ENCODE results near the gene SPEF2. TPM values are rescaled to one million over a fixed set of nuclear protein-coding genes. Genes with fewer than 3 reads are reported as not detected.
A peak's percentile ranks its signal among the peaks of the same experiment; 100 is the strongest.

The SPEF2 gene
- polyA plus RNA-seq, 2 donors = 0.69 to 1.4 TPM

DNA sequence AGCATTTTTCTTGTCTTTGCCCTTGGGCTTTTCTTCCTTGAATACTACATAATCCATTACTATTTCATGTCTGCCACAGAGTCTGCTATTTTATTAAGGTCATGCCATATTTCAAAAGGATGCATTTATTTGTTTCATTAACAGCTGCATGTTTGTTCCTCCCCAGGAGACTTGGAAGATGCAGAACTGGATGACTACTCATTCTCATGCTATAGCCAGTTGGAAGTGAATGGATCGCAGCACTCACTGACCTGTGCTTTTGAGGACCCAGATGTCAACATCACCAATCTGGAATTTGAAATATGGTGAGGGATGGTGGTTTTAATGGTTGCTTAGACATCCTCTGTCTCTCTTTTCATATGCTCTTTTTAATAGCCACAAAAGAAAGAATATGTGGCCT lies 243.0 kb downstream of the SPEF2 start:
- H3K27me3 ChIP-seq (ENCODE audit: control insufficient read depth in 1 of 2, insufficient read depth in 2 of 2, low read length in 2 of 2) = no peaks in the 10 kb centered on the region
- H3K27ac ChIP-seq (ENCODE audit: low read depth in 2 of 2, low read length in 1 of 2) = no peak overlapping the region
- no peak overlapping the region for H3K4me3 ChIP-seq (ENCODE audit: low read depth in 1 of 2, low read length in 2 of 2)
- no peaks in the 10 kb centered on the region for H3K9me3 ChIP-seq (ENCODE audit: control insufficient read depth in 2 of 2, insufficient read depth in 1 of 2, low read depth in 1 of 2, low read length in 1 of 2)
- 90 to 92% methylated on average over 1 of the region's 1 CpG for WGBS, 2 donors
- H3K4me1 ChIP-seq (ENCODE audit: control insufficient read depth in 2 of 2, insufficient read depth in 2 of 2, low read length in 1 of 2) = no peaks in the 10 kb centered on the region
- no peaks in the 10 kb centered on the region for H3K36me3 ChIP-seq (ENCODE audit: control insufficient read depth in 2 of 2, insufficient read depth in 2 of 2, low read length in 1 of 2)

DNA sequence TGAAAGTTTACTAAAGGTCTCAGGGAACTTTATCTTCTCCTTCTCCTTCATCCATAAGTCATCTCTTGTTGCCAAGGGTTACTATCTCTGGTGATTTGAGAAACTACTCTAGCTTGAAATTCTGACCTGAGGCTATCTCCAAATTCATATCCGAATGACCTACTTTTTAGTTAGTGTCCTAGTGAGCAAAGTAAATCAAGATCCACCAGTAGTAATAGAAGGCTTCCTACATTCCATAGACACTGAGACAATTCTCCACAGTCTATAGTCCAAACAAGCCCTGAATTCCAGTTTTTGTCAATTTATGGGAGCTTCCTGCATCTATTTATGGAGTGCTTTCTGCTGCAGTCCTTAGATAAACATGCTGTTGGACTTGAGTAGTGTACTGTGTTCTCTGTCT lies 244.1 kb downstream of the SPEF2 start:
- no peaks in the 10 kb centered on the region for H3K27me3 ChIP-seq (ENCODE audit: control insufficient read depth in 1 of 2, insufficient read depth in 2 of 2, low read length in 2 of 2)
- H3K4me1 ChIP-seq (ENCODE audit: control insufficient read depth in 2 of 2, insufficient read depth in 2 of 2, low read length in 1 of 2) = no peaks in the 10 kb centered on the region
- WGBS, 2 donors = 76 to 94% methylated on average over 1 of the region's 1 CpG
- no peak overlapping the region for H3K4me3 ChIP-seq (ENCODE audit: low read depth in 1 of 2, low read length in 2 of 2)
- H3K9me3 ChIP-seq (ENCODE audit: control insufficient read depth in 2 of 2, insufficient read depth in 1 of 2, low read depth in 1 of 2, low read length in 1 of 2) = no peaks in the 10 kb centered on the region
- no peak overlapping the region for H3K27ac ChIP-seq (ENCODE audit: low read depth in 2 of 2, low read length in 1 of 2)
- H3K36me3 ChIP-seq (ENCODE audit: control insufficient read depth in 2 of 2, insufficient read depth in 2 of 2, low read length in 1 of 2) = no peaks in the 10 kb centered on the region

DNA sequence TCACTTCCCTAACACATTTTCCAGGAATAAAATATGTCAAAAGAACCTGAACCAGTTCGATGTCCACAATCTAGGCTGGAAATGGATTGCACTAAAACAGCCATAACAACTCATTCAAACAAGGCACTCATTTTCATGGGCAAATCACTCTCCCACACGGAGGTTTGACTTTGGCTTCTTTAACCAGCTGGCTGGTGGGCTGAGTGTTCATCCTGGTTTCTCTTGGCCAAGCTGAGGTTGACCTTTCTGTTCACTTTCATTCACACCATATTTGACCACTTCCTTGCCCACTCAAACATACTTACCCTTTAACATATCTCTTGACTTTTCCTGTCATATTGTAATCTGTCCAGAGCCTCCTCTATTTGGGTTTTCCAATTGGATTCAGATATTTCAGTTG lies 244.5 kb downstream of the SPEF2 start:
- H3K27me3 ChIP-seq (ENCODE audit: control insufficient read depth in 1 of 2, insufficient read depth in 2 of 2, low read length in 2 of 2) = no peaks in the 10 kb centered on the region
- no peaks in the 10 kb centered on the region for H3K9me3 ChIP-seq (ENCODE audit: control insufficient read depth in 2 of 2, insufficient read depth in 1 of 2, low read depth in 1 of 2, low read length in 1 of 2)
- WGBS, 2 donors = 73% methylated on average over 2 of the region's 2 CpGs
- no peaks in the 10 kb centered on the region for H3K36me3 ChIP-seq (ENCODE audit: control insufficient read depth in 2 of 2, insufficient read depth in 2 of 2, low read length in 1 of 2)
- H3K27ac ChIP-seq (ENCODE audit: low read depth in 2 of 2, low read length in 1 of 2) = no peak overlapping the region
- no peaks in the 10 kb centered on the region for H3K4me1 ChIP-seq (ENCODE audit: control insufficient read depth in 2 of 2, insufficient read depth in 2 of 2, low read length in 1 of 2)
- H3K4me3 ChIP-seq (ENCODE audit: low read depth in 1 of 2, low read length in 2 of 2) = peak overlapping the region in 1 of 2 donors; percentile 5

DNA sequence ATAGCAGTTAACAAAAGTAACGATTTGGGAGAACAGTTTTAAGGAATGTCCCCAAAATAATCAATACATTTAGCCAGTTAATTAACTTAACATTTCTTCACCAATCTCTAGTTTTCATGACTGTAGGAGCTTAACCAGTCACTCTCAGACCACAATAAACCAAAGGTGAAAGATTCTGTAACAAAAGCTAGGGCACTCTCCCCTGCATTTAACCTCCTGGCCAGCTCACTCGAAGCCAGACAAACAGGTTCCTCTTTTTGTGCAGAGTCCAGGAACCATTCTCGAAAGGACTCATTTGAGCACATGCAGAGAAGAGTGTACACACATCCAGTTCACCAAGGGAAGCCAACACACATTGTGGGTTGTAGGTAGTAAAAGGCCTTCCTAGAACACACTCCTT lies 245.5 kb downstream of the SPEF2 start:
- Histone ChIP-seq H3K27ac (ENCODE audit: low read depth in 2 of 2, low read length in 1 of 2) (no peak overlapping the region), H3K4me1 (ENCODE audit: control insufficient read depth in 2 of 2, insufficient read depth in 2 of 2, low read length in 1 of 2) (no peaks in the 10 kb centered on the region), H3K4me3 (ENCODE audit: low read depth in 1 of 2, low read length in 2 of 2) (no peak overlapping the region), H3K9me3 (ENCODE audit: control insufficient read depth in 2 of 2, insufficient read depth in 1 of 2, low read depth in 1 of 2, low read length in 1 of 2) (no peaks in the 10 kb centered on the region), H3K36me3 (ENCODE audit: control insufficient read depth in 2 of 2, insufficient read depth in 2 of 2, low read length in 1 of 2) (no peaks in the 10 kb centered on the region), H3K27me3 (ENCODE audit: control insufficient read depth in 1 of 2, insufficient read depth in 2 of 2, low read length in 2 of 2) (no peaks in the 10 kb centered on the region)
- 55 to 57% methylated on average over 3 of the region's 3 CpGs for WGBS, 2 donors

Other genes with a start within 250 kb of the SPEF2 start
- 1 to 10 TPM; 2.5 to 2.7 TPM for gene IL7R, start 239.0 kb downstream of the SPEF2 start, polyA plus RNA-seq